RWPE1 (cell line): ENCODE measurements around the gene P2RX1.

Experiments
- CTCF ChIA-PET: fragments of 350-600 bp; sonication (Branson Sonifier 250); formaldehyde crosslinking; extraction: SDS; loops from one replicate; lab custom pipeline; 2021; lab: Yijun Ruan, JAX
- POLR2A ChIA-PET: fragments of 400-600 bp; formaldehyde crosslinking; extraction: SDS; loops from one replicate; lab custom pipeline; 2020; ENCODE audit warnings: antibody characterized with exemption; ENCODE audit not compliant: low non-redundant PET; lab: Yijun Ruan, JAX
- DNase-seq: peaks from one replicate; pipeline ENCODE4 v3.0.0; 2012; ENCODE audit warnings: low spot score
- H3K27ac ChIP-seq: fragments of 450-650 bp; 2 replicates; pipeline ENCODE4 v1.5.1; 2017
- TF ChIP-seq, protein P1 (sequence below): fragments of 450-650 bp; conservative IDR thresholded peaks from 2 replicates; pipeline ENCODE4 v1.5.1; 2017; ENCODE audit warnings: low read depth, mild to moderate bottlenecking

P2RX1 gene

DNA sequence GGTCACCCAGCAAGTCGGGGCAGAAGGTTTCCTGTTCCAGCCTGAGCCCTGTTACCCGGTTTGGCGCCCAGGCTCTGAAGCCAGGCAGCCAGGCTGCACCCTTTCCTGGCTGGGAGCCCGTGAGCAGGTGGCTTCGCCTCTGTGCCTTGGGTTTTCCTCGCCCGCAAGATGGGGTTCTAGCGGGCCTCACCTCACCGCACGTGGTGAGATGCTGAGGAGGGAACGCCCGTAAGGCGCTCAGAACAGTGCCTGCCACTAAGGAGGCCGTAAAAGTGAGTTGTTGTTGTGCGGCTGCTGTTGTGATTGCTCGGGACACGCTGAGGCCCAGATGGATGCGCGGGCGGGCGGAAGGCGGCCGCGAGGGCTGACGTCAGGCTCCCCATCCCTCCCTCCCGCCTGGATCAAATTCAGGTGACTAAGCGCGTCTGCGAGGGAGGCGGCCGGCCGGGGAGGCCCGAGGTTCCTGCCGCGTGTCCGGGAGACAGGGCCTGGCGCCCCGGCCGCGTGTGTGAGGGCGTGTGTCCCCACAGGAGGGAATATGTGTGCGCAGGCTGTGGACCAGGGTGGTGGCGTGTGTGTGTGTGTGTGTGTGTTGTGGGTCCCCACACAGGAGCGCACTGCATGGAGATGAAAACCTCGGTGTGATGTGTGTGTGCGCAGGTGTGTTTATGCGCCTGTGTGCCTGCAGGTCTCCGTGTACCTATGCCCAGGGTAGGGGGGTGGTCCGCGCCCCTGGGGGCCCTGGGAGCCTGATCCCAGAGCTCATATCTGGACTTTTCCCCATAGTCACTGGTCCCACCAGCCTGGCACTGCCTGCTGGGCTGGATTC is 27.7 kb downstream of the P2RX1 start:
- DNase-seq, result peak; percentile 94
- TF ChIP-seq, protein P1, sequence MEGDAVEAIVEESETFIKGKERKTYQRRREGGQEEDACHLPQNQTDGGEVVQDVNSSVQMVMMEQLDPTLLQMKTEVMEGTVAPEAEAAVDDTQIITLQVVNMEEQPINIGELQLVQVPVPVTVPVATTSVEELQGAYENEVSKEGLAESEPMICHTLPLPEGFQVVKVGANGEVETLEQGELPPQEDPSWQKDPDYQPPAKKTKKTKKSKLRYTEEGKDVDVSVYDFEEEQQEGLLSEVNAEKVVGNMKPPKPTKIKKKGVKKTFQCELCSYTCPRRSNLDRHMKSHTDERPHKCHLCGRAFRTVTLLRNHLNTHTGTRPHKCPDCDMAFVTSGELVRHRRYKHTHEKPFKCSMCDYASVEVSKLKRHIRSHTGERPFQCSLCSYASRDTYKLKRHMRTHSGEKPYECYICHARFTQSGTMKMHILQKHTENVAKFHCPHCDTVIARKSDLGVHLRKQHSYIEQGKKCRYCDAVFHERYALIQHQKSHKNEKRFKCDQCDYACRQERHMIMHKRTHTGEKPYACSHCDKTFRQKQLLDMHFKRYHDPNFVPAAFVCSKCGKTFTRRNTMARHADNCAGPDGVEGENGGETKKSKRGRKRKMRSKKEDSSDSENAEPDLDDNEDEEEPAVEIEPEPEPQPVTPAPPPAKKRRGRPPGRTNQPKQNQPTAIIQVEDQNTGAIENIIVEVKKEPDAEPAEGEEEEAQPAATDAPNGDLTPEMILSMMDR, result no peak
- H3K27ac ChIP-seq, result peak overlapping the region; percentile 96
- ChIA-PET POLR2A (no interaction called here), CTCF (no interaction called here)

DNA sequence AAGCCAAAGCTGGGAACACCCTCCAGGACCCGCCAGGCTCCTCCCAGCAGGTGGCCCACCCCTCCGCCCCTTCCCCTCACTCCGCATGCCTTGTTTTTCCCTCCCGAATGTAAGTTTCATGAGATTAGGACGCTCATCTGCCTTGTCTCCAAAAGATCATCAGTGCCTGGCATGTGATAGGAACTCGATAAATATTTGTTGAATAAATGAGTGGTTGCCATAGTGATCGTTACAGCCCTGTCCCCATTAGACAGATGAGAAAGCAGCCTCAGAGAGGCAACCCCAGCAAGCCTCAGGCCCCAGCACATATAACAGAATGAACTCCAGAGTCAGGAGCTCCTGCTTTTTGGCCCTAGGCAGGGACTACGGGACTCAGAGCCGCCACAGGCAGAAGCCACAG is 28.5 kb downstream of the P2RX1 start:
- ChIA-PET POLR2A (no interaction called here), CTCF (interaction anchor here (0.6 kb wide), 1 partner anchor 318 kb away, joined by 4 read pairs; no protein-coding TSS in a partner anchor)
- H3K27ac ChIP-seq, result peak overlapping the region; percentile 96
- DNase-seq, result no peak
- TF ChIP-seq, protein P1, result no peak

DNA sequence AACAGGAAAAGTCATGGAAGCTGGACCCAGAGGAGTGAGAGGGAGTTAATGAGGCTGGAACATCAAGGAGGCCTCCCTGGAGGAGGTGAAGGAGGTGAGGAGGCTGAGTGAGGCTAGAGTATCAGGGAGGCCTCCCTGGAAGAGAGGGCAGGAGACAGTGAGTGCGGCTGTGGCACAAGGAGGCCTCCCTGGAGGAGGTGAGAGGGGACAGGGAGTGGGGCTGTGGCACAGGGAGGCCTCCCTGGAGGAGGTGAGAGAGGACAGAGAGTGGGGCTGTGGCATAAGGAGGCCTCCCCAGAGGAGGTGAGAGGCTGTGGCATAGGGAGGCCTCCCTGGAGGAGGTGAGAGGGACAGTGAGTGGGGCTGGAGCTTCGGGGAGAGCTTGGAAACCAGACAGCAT is 28.9 kb downstream of the P2RX1 start:
- peak overlapping the region; percentile 96 for H3K27ac ChIP-seq
- TF ChIP-seq, protein P1, result no peak

DNA sequence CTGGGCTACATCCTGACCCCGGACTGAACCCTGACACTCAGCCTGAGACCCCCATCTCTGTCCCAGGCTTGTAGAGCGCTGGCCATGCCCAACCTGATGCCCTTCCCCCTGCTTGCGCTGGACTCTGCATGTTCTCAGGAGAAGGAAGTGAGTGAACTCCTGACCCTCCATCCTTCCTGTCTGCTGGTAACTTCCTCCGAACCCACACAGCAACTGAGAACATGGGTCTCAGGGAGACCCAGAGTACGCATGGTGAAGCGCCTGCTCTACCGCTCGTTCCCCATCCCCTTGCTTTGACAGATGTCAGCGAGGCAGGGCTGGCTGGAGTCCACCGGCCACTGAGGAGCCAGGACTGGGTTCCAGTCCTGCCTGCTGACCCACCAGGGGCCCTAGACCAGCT is 29.5 kb downstream of the P2RX1 start:
- DNase-seq, result no peak
- H3K27ac ChIP-seq, result peak overlapping the region; percentile 96
- ChIA-PET POLR2A (no interaction called here), CTCF (interaction anchor here (0.6 kb wide), 1 partner anchor 23 kb away, joined by 3 read pairs; no protein-coding TSS in a partner anchor)
- TF ChIP-seq, protein P1, result no peak

More for the DNA sequence above, 28.9 kb downstream of the P2RX1 start:
- DNase-seq, result no peak
- ChIA-PET CTCF (interaction anchor here (0.6 kb wide), 2 partner anchors 23 to 319 kb away, joined by 3 to 4 read pairs; no protein-coding TSS in a partner anchor), POLR2A (no interaction called here)

DNA sequence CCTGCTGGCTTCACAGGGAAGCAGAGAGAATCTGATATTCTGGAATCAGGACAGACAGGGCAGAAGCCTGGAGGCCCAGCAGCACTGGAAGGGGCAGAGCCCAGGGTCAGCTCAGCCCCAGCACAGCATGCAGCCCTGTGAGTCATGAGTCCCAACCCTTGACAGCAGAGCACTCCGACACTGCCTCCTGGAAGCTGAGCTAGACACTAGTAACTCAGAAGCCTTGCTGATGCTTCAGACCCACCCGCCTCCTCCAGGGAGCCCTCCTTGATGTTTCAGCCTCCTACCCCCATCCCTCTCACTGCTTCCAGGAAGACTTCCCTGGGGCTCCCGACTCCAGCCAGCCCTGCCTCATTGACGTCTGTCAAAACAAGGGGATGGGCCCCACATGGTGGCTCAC is 30.3 kb downstream of the P2RX1 start:
- TF ChIP-seq, protein P1, result no peak
- peak overlapping the region; percentile 7 for H3K27ac ChIP-seq
- ChIA-PET POLR2A (no interaction called here), CTCF (no interaction called here)
- DNase-seq, result no peak

DNA sequence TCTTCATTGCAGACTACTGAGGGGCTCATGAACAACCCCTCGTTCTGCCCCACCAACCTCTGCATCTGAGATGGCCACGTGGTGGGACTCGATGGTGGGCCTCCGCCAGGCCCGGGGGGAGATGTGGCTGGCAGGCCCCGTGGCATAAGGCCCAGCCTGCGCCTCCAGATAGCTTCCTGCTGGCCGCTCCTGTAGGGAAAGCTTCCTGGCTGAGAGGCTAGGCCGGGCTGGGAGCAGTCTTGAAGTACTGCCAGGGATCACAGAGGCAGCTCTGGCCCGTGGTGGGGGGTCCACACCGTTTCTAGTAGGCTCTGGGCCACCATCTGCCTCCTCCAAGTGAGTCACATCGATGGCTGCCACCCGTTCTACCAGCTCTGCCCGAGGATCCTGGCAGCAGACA is 31.0 kb downstream of the P2RX1 start:
- CTCF ChIA-PET, result no interaction called here

More for the DNA sequence above, 31.0 kb downstream of the P2RX1 start:
- DNase-seq, result no peak
- POLR2A ChIA-PET, result no interaction called here
- peak overlapping the region; percentile 7 for H3K27ac ChIP-seq
- TF ChIP-seq, protein P1, result no peak
